SJCRH30 (cell line): ENCODE results near the gene GPSM1. TPM values are rescaled to one million over a fixed set of nuclear protein-coding genes. Genes with fewer than 3 reads are reported as not detected.
"Not testable (repeated sequence)": the region's sequence is repeated elsewhere in the genome, so short reads cannot be mapped to it uniquely, and the experiment has no call there.

Experiments
- DNase-seq, 2 experiments: peaks; one replicate each; pipeline ENCODE4 v3.0.0-alpha.2; 2015 to 2020
- H3K27ac ChIP-seq: fragments of 250-450 bp; sonication (Bioruptor Pico); 2 replicates; pipeline ENCODE4 v1.5.1; 2020; ENCODE audit warnings: mild to moderate bottlenecking, moderate library complexity
- H3K27me3 ChIP-seq: fragments of 250-450 bp; sonication (Bioruptor Pico); 2 replicates; pipeline ENCODE4 v1.5.1; 2020; ENCODE audit warnings: mild to moderate bottlenecking, moderate library complexity
- H3K36me3 ChIP-seq: fragments of 250-450 bp; sonication (Bioruptor Pico); 2 replicates; pipeline ENCODE4 v1.5.1; 2020; ENCODE audit warnings: mild to moderate bottlenecking, moderate library complexity
- H3K4me1 ChIP-seq: fragments of 250-450 bp; sonication (Bioruptor Pico); 2 replicates; pipeline ENCODE4 v1.5.1; 2020; ENCODE audit warnings: mild to moderate bottlenecking, moderate library complexity
- H3K4me3 ChIP-seq: fragments of 250-450 bp; sonication (Bioruptor Pico); 2 replicates; pipeline ENCODE4 v1.5.1; 2020; ENCODE audit warnings: mild to moderate bottlenecking, moderate library complexity
- H3K9me3 ChIP-seq: fragments of 250-450 bp; sonication (Bioruptor Pico); replicated peaks from 2 replicates; pipeline ENCODE4 v1.5.1; 2020; ENCODE audit warnings: mild to moderate bottlenecking, moderate library complexity
- total RNA-seq: library from RNA; depleted of rRNA; stranded (reverse); fragments of >200 nt; shearing (Covaris generic); gene quantifications from 2 replicates; pipeline ENCODE4 v1.2.3, GENCODE V29; 2014; rRNA removed

The GPSM1 gene
- total RNA-seq, 1 experiment from 2014 or later = 57.2 TPM

DNA sequence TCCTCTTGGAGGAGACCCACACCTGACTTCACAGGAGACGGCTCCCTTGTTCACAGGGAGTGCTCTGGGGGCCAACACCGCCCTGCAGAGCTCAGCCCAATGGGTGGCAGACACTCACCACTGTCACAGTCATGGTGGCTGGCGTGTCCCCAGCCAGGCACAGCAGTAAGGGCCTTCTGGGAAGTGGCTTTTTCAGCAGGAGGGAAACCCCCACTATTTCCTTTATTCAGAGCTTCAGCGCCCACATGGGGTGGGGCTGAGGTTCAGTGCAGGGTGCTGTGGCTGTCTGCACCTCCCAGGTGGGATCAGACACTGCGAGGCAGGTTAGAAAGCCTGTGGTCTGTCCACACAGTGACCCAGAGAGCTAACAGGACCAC, 76.2 kb downstream of the GPSM1 start:
- no peak overlapping the region for H3K27ac ChIP-seq
- no peak for DNase-seq
- H3K27me3 ChIP-seq = no peaks in the 10 kb centered on the region
- H3K4me1 ChIP-seq = peaks cover 4% of the 10 kb centered on the region; the same call in 1 of the 2 replicates
- H3K36me3 ChIP-seq = peaks cover 34% of the 10 kb centered on the region
- no peak overlapping the region for H3K4me3 ChIP-seq
- no peaks in the 10 kb centered on the region for H3K9me3 ChIP-seq

DNA sequence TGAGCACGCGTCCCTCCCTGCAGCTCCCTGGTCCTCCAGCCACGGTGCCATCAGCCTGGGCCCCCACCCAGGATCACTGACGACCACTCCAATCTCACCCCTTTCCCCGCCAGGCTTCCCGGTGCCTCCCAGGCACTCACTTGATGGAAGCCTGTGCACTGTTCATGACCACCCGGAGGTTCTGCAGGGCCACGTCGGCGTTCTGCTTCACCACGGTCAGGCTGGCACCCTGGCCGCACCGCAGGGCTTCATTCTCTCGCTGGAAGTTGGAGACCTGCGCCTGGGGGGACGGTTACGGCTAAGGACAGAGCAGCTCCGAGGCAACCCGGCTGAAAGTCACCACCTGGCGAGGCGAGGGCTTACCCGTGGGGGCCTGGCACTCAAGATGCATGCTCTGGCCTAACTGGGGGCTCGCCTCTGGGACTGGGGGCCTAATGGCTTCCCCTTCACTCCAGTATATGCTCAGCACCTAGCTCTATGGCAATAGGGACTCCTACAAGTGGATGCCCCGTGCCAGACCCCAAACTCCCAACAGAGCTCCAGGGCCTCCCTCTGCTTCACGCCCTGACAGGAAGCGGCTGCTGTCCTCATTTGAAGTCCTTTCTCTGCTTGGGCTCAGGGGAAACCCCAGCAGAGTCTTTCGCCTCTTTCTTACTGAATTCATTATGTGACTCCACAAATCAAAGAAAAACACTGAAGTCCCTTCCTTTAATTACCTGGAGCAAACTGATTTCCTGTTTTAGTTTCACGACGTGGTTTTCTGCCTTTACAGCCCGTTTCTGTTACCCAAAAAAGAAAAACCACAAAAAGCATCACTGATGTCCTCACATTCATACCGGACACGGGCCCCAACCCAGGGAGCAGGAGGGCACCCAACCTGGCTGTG, 76.8 kb downstream of the GPSM1 start:
- Histone ChIP-seq H3K4me3 (no peak overlapping the region), H3K27ac (no peak overlapping the region), H3K9me3 (no peaks in the 10 kb centered on the region), H3K4me1 (no peaks in the 10 kb centered on the region; the same call in 1 of the 2 replicates), H3K27me3 (no peaks in the 10 kb centered on the region), H3K36me3 (peaks cover 34% of the 10 kb centered on the region)
- DNase-seq = no peak

GRCh38 chr9:136404801-136405136, 77.4 kb downstream of the GPSM1 start:
- Histone ChIP-seq H3K4me3 (no peak overlapping the region), H3K9me3 (no peaks in the 10 kb centered on the region), H3K36me3 (peaks cover 34% of the 10 kb centered on the region), H3K27me3 (no peaks in the 10 kb centered on the region), H3K27ac (no peak overlapping the region), H3K4me1 (no peaks in the 10 kb centered on the region; the same call in 1 of the 2 replicates)
- no peak for DNase-seq

DNA sequence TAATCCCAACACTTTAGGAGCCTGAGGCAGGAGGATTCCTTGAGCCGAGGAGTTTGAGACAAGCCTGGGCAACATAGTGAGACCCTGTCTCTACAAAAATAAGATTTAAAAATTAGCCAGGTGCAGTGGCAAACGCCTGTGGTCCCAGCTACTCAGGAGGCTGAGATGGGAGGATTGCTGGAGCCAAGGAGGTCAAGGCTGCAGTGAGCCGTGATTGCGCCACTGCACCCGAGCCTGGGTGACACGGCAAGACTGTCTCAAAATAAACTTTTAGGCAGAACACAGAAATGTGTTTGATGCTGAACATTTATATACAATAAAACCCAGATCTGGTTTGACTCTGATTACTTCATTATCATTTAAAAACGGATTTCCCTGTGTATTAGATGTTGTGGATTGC, 78.1 kb downstream of the GPSM1 start:
- no peak for DNase-seq
- Histone ChIP-seq H3K27me3 (no peaks in the 10 kb centered on the region), H3K9me3 (no peaks in the 10 kb centered on the region), H3K27ac (no peak overlapping the region), H3K36me3 (peaks cover 34% of the 10 kb centered on the region), H3K4me1 (no peaks in the 10 kb centered on the region; the same call in 1 of the 2 replicates), H3K4me3 (no peak overlapping the region)

- H3K9me3 ChIP-seq, H3K4me1 ChIP-seq, H3K27me3 ChIP-seq, H3K27ac ChIP-seq, DNase-seq, H3K4me3 ChIP-seq: not testable (repeated sequence)
- H3K36me3 ChIP-seq = peaks cover 34% of the 10 kb centered on the region
Measured at GRCh38 chr9:136405904-136406303, 78.6 kb downstream of the GPSM1 start.

GRCh38 chr9:136407061-136407460, 79.7 kb downstream of the GPSM1 start:
- H3K9me3 ChIP-seq, H3K4me3 ChIP-seq, H3K4me1 ChIP-seq, H3K27me3 ChIP-seq, H3K27ac ChIP-seq, DNase-seq: not testable (repeated sequence)
- peaks cover 35% of the 10 kb centered on the region for H3K36me3 ChIP-seq

- DNase-seq = no peak
- Histone ChIP-seq H3K27ac (no peak overlapping the region), H3K4me1 (peaks cover 5% of the 10 kb centered on the region), H3K9me3 (no peaks in the 10 kb centered on the region), H3K36me3 (peaks cover 43% of the 10 kb centered on the region), H3K27me3 (no peaks in the 10 kb centered on the region), H3K4me3 (no peak overlapping the region)
Measured at GRCh38 chr9:136407911-136408310, 80.6 kb downstream of the GPSM1 start.

Other genes starting within 250 kb of the GPSM1 start
- 3.6 and 4.4 TPM in 2 replicates for gene NACC2, start 232.2 kb upstream of the GPSM1 start, total RNA-seq
- 31.8 and 34.0 TPM in 2 replicates for gene TMEM250, start 208.7 kb upstream of the GPSM1 start, total RNA-seq
- not detected in 2 replicates for gene LHX3, start 122.4 kb upstream of the GPSM1 start, total RNA-seq
- gene QSOX2, start 81.7 kb upstream of the GPSM1 start, total RNA-seq = 43.8 and 48.0 TPM in 2 replicates
- 0.05 TPM in 1 of 2 replicates, not detected in the other for gene CCDC187, start 23.4 kb upstream of the GPSM1 start, total RNA-seq
- 17.0 and 19.4 TPM in 2 replicates for gene DNLZ, start 36.2 kb downstream of the GPSM1 start, total RNA-seq
- 8.8 and 11.8 TPM in 2 replicates for gene CARD9, start 46.1 kb downstream of the GPSM1 start, total RNA-seq
- gene SNAPC4, start 72.6 kb downstream of the GPSM1 start, total RNA-seq = 7.5 and 8.9 TPM in 2 replicates
- 56.5 and 72.0 TPM in 2 replicates for gene ENTR1, start 83.1 kb downstream of the GPSM1 start, total RNA-seq
- 82.0 and 87.1 TPM in 2 replicates for gene PMPCA, start 83.1 kb downstream of the GPSM1 start, total RNA-seq
- gene INPP5E, start 112.3 kb downstream of the GPSM1 start, total RNA-seq = 14.3 and 18.3 TPM in 2 replicates
- 44.5 and 47.7 TPM in 2 replicates for gene SEC16A, start 155.5 kb downstream of the GPSM1 start, total RNA-seq
- gene NOTCH1, start 218.5 kb downstream of the GPSM1 start, total RNA-seq = 25.8 and 28.5 TPM in 2 replicates